Measurements from ENCODE around the gene TCF7L2.

The TCF7L2 gene

GRCh38 chr10:112977426-112977898 lies 27.4 kb downstream of the TCF7L2 start:
- no peak overlapping the region for H3K27ac ChIP-seq (ENCODE audit: low read depth in 2 of 2, low read length in 2 of 2)
- H3K9me3 ChIP-seq (ENCODE audit: control insufficient read depth in 2 of 2, low read length in 2 of 2) = no peaks in the 10 kb centered on the region
- no peak overlapping the region for H3K4me3 ChIP-seq (ENCODE audit: low read length in 2 of 2)
- peaks cover 20 to 34% of the 10 kb centered on the region in 2 donors for H3K36me3 ChIP-seq (ENCODE audit: control insufficient read depth in 2 of 2, insufficient read depth in 2 of 2, low read length in 2 of 2)
- no peak overlapping the region for H3K9ac ChIP-seq (ENCODE audit: low read depth in 1 of 2, low read length in 2 of 2)
- H3K4me1 ChIP-seq (ENCODE audit: control insufficient read depth in 2 of 2, insufficient read depth in 2 of 2, low read length in 2 of 2) = peaks cover 0 to 3% of the 10 kb centered on the region in 2 donors
- no peaks in the 10 kb centered on the region for H3K27me3 ChIP-seq (ENCODE audit: control insufficient read depth in 2 of 2, insufficient read depth in 2 of 2, low read length in 2 of 2)

GRCh38 chr10:112979927-112980326 lies 29.9 kb downstream of the TCF7L2 start:
- no peaks in the 10 kb centered on the region for H3K9me3 ChIP-seq (ENCODE audit: control insufficient read depth in 2 of 2, low read length in 2 of 2)
- peaks cover 0 to 3% of the 10 kb centered on the region in 2 donors for H3K4me1 ChIP-seq (ENCODE audit: control insufficient read depth in 2 of 2, insufficient read depth in 2 of 2, low read length in 2 of 2)
- H3K9ac ChIP-seq (ENCODE audit: low read depth in 1 of 2, low read length in 2 of 2) = no peak overlapping the region
- no peak overlapping the region for H3K27ac ChIP-seq (ENCODE audit: low read depth in 2 of 2, low read length in 2 of 2)
- no peaks in the 10 kb centered on the region for H3K27me3 ChIP-seq (ENCODE audit: control insufficient read depth in 2 of 2, insufficient read depth in 2 of 2, low read length in 2 of 2)
- peaks cover 11 to 23% of the 10 kb centered on the region in 2 donors for H3K36me3 ChIP-seq (ENCODE audit: control insufficient read depth in 2 of 2, insufficient read depth in 2 of 2, low read length in 2 of 2)
- no peak overlapping the region for H3K4me3 ChIP-seq (ENCODE audit: low read length in 2 of 2)

DNA sequence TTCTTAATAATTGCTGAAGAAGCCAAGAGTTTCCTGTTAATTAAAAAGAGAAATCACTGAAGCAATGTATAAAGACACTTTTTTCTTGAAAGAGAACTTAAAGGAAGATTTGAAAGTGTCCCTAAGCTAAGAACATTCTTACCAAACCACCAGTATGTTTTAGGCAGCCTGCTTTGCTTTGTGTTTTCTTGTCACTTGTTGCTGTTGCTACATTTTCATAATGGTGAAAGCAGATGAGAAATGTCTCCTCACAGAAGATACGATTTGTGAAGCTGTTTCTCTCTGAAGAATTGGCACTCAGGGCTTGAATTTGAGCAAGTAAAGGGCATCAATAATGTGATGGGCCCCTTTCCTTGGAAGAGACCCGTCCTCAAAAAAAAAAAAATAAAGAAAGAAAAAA lies 30.9 kb downstream of the TCF7L2 start:
- no peaks in the 10 kb centered on the region for H3K27me3 ChIP-seq (ENCODE audit: control insufficient read depth in 2 of 2, insufficient read depth in 2 of 2, low read length in 2 of 2)
- H3K9me3 ChIP-seq (ENCODE audit: control insufficient read depth in 2 of 2, low read length in 2 of 2) = no peaks in the 10 kb centered on the region

GRCh38 chr10:112981553-112981952 lies 31.5 kb downstream of the TCF7L2 start:
- H3K36me3 ChIP-seq (ENCODE audit: control insufficient read depth in 2 of 2, insufficient read depth in 2 of 2, low read length in 2 of 2) = peaks cover 11 to 13% of the 10 kb centered on the region in 2 donors
- no peaks in the 10 kb centered on the region for H3K27me3 ChIP-seq (ENCODE audit: control insufficient read depth in 2 of 2, insufficient read depth in 2 of 2, low read length in 2 of 2)
- H3K27ac ChIP-seq (ENCODE audit: low read depth in 2 of 2, low read length in 2 of 2) = no peak overlapping the region
- H3K9me3 ChIP-seq (ENCODE audit: control insufficient read depth in 2 of 2, low read length in 2 of 2) = no peaks in the 10 kb centered on the region
- H3K4me1 ChIP-seq (ENCODE audit: control insufficient read depth in 2 of 2, insufficient read depth in 2 of 2, low read length in 2 of 2) = peaks cover 0 to 8% of the 10 kb centered on the region in 2 donors
- H3K9ac ChIP-seq (ENCODE audit: low read depth in 1 of 2, low read length in 2 of 2) = no peak overlapping the region
- no peak overlapping the region for H3K4me3 ChIP-seq (ENCODE audit: low read length in 2 of 2)

More for the DNA sequence above, 30.9 kb downstream of the TCF7L2 start:
- Histone ChIP-seq H3K4me1 (ENCODE audit: control insufficient read depth in 2 of 2, insufficient read depth in 2 of 2, low read length in 2 of 2) (peaks cover 0 to 5% of the 10 kb centered on the region in 2 donors), H3K36me3 (ENCODE audit: control insufficient read depth in 2 of 2, insufficient read depth in 2 of 2, low read length in 2 of 2) (peaks cover 13 to 16% of the 10 kb centered on the region in 2 donors), H3K9ac (ENCODE audit: low read depth in 1 of 2, low read length in 2 of 2) (no peak overlapping the region), H3K27ac (ENCODE audit: low read depth in 2 of 2, low read length in 2 of 2) (no peak overlapping the region), H3K4me3 (ENCODE audit: low read length in 2 of 2) (no peak overlapping the region)

GRCh38 chr10:112983444-112984056 lies 33.5 kb downstream of the TCF7L2 start:
- Histone ChIP-seq H3K4me3 (ENCODE audit: low read length in 2 of 2) (no peak overlapping the region), H3K9me3 (ENCODE audit: control insufficient read depth in 2 of 2, low read length in 2 of 2) (no peaks in the 10 kb centered on the region), H3K9ac (ENCODE audit: low read depth in 1 of 2, low read length in 2 of 2) (no peak overlapping the region), H3K27me3 (ENCODE audit: control insufficient read depth in 2 of 2, insufficient read depth in 2 of 2, low read length in 2 of 2) (no peaks in the 10 kb centered on the region), H3K27ac (ENCODE audit: low read depth in 2 of 2, low read length in 2 of 2) (no peak overlapping the region), H3K36me3 (ENCODE audit: control insufficient read depth in 2 of 2, insufficient read depth in 2 of 2, low read length in 2 of 2) (peaks cover 4 to 14% of the 10 kb centered on the region in 2 donors), H3K4me1 (ENCODE audit: control insufficient read depth in 2 of 2, insufficient read depth in 2 of 2, low read length in 2 of 2) (peaks cover 0 to 5% of the 10 kb centered on the region in 2 donors)

- Histone ChIP-seq H3K9ac (ENCODE audit: low read depth in 1 of 2, low read length in 2 of 2) (no peak overlapping the region), H3K27ac (ENCODE audit: low read depth in 2 of 2, low read length in 2 of 2) (no peak overlapping the region), H3K9me3 (ENCODE audit: control insufficient read depth in 2 of 2, low read length in 2 of 2) (no peaks in the 10 kb centered on the region), H3K4me3 (ENCODE audit: low read length in 2 of 2) (no peak overlapping the region), H3K36me3 (ENCODE audit: control insufficient read depth in 2 of 2, insufficient read depth in 2 of 2, low read length in 2 of 2) (peaks cover 9 to 20% of the 10 kb centered on the region in 2 donors), H3K27me3 (ENCODE audit: control insufficient read depth in 2 of 2, insufficient read depth in 2 of 2, low read length in 2 of 2) (no peaks in the 10 kb centered on the region), H3K4me1 (ENCODE audit: control insufficient read depth in 2 of 2, insufficient read depth in 2 of 2, low read length in 2 of 2) (peaks cover 0 to 5% of the 10 kb centered on the region in 2 donors)
Observed at GRCh38 chr10:112984756-112985155, 34.7 kb downstream of the TCF7L2 start.

DNA sequence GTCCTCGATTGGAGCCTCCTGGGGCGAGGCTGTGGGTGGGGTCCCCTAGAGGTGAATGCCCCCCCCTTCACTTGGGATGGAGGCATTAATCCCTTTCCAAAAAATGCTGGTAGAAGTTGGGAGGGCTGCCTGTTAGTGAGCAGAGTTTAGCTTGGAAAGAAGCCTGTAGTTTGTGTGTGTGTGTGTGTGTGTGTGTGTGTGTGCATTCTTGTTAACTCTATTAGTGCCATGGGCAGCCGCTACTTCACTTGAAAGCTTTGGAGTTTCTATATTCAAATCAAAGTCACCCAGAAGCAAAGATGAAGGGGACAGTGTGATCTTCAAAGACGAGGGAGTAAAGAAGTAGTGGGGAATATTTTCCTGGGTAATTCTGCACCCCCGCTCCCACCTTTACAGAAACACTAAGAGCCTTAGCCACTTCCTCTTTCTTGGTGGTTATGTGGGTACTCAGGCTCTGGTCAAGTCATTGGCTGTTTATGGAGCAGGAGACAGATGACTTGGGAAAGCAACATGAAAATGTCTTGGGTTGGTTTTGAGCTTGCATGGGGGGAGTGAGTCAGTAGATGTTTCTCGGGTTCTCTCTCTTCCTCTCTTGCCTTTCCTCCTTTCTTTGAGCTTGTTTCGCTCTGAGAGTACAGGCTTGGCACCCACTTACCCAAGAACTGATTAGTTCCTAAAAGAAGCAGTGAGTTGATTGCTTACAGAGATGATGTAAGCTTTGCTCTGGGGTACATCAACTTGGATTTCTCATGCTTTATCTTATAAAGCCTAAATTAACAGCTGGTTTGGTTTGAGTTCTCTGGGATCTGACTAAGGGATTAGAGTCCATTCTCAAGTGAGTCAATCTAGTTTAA lies 35.9 kb downstream of the TCF7L2 start:
- no peak overlapping the region for H3K27ac ChIP-seq (ENCODE audit: low read depth in 2 of 2, low read length in 2 of 2)

GRCh38 chr10:112986544-112987190 lies 36.6 kb downstream of the TCF7L2 start:
- Histone ChIP-seq H3K36me3 (ENCODE audit: control insufficient read depth in 2 of 2, insufficient read depth in 2 of 2, low read length in 2 of 2) (peaks cover 10 to 22% of the 10 kb centered on the region in 2 donors), H3K27me3 (ENCODE audit: control insufficient read depth in 2 of 2, insufficient read depth in 2 of 2, low read length in 2 of 2) (no peaks in the 10 kb centered on the region), H3K4me1 (ENCODE audit: control insufficient read depth in 2 of 2, insufficient read depth in 2 of 2, low read length in 2 of 2) (peaks cover 0 to 5% of the 10 kb centered on the region in 2 donors), H3K9me3 (ENCODE audit: control insufficient read depth in 2 of 2, low read length in 2 of 2) (no peaks in the 10 kb centered on the region), H3K9ac (ENCODE audit: low read depth in 1 of 2, low read length in 2 of 2) (no peak overlapping the region), H3K4me3 (ENCODE audit: low read length in 2 of 2) (no peak overlapping the region), H3K27ac (ENCODE audit: low read depth in 2 of 2, low read length in 2 of 2) (no peak overlapping the region)

More for the DNA sequence above, 35.9 kb downstream of the TCF7L2 start:
- Histone ChIP-seq H3K4me3 (ENCODE audit: low read length in 2 of 2) (no peak overlapping the region), H3K9ac (ENCODE audit: low read depth in 1 of 2, low read length in 2 of 2) (no peak overlapping the region), H3K27me3 (ENCODE audit: control insufficient read depth in 2 of 2, insufficient read depth in 2 of 2, low read length in 2 of 2) (no peaks in the 10 kb centered on the region), H3K4me1 (ENCODE audit: control insufficient read depth in 2 of 2, insufficient read depth in 2 of 2, low read length in 2 of 2) (peaks cover 0 to 5% of the 10 kb centered on the region in 2 donors), H3K36me3 (ENCODE audit: control insufficient read depth in 2 of 2, insufficient read depth in 2 of 2, low read length in 2 of 2) (peaks cover 9 to 20% of the 10 kb centered on the region in 2 donors), H3K9me3 (ENCODE audit: control insufficient read depth in 2 of 2, low read length in 2 of 2) (no peaks in the 10 kb centered on the region)

DNA sequence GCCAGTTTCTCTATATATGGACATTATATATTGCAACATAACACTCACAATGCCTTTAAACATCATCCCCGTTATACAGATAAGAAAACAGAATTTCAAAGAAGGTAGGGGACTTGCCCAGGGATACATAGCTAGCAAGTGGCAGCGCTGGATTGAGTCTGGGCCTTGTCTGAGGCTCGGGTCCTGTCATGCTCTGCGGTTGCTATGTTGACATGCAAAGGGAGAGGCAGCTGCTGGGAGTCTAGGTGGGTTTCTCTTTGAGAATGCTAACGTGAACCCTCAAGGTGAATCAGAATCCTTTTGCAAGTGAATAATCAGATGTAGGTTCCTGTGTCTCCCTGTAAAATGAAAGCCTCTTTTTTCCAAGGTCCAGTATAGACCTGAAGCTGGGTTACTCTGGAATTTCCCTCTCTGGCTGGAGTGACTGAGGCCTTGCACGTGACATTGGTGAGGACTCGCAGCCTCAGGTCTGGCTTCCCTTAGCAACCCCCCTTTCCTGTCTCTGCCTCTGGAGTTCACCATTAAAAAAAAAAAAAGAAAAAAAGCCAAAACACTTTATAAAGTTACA lies 38.9 kb downstream of the TCF7L2 start:
- H3K27me3 ChIP-seq (ENCODE audit: control insufficient read depth in 2 of 2, insufficient read depth in 2 of 2, low read length in 2 of 2) = no peaks in the 10 kb centered on the region
- H3K9ac ChIP-seq (ENCODE audit: low read depth in 1 of 2, low read length in 2 of 2) = no peak overlapping the region
- peaks cover 16 to 19% of the 10 kb centered on the region in 2 donors for H3K36me3 ChIP-seq (ENCODE audit: control insufficient read depth in 2 of 2, insufficient read depth in 2 of 2, low read length in 2 of 2)
- H3K27ac ChIP-seq (ENCODE audit: low read depth in 2 of 2, low read length in 2 of 2) = no peak overlapping the region
- peaks cover 0 to 5% of the 10 kb centered on the region in 2 donors for H3K4me1 ChIP-seq (ENCODE audit: control insufficient read depth in 2 of 2, insufficient read depth in 2 of 2, low read length in 2 of 2)
- H3K9me3 ChIP-seq (ENCODE audit: control insufficient read depth in 2 of 2, low read length in 2 of 2) = no peaks in the 10 kb centered on the region
- no peak overlapping the region for H3K4me3 ChIP-seq (ENCODE audit: low read length in 2 of 2)
